ENCODE data around the gene CTNNA3.

GRCh38 chr10:66218289-66218688, 1477.7 kb downstream of the CTNNA3 start:
- TF ChIP-seq CTCF (IDR thresholded peaks at IDR 0.05) (no peak), POLR2A (IDR thresholded peaks at IDR 0.05) (no peak)

Data from lower leg skin (tissue), 3 donors.